GM08714 (cell line): ENCODE data around the gene MYRF.

ENCODE experiments used
- H3K4me3 ChIP-seq: fragments of 200-500 bp; sonication (Bioruptor generic); 2 replicates; pipeline ENCODE4 v1.5.1; 2014; ENCODE audit warnings: mild to moderate bottlenecking, low read length, inconsistent platforms
- ZNF274 ChIP-seq: IDR thresholded peaks from 2 replicates; pipeline ENCODE4 v1.6.1; 2012; ENCODE audit warnings: mild to moderate bottlenecking, low read depth, low read length

Gene MYRF

GRCh38 chr11:61743486-61744095, 8.8 kb upstream of the MYRF start:
- H3K4me3 ChIP-seq: no peak overlapping the region
- TF ChIP-seq ZNF274: no peak

DNA sequence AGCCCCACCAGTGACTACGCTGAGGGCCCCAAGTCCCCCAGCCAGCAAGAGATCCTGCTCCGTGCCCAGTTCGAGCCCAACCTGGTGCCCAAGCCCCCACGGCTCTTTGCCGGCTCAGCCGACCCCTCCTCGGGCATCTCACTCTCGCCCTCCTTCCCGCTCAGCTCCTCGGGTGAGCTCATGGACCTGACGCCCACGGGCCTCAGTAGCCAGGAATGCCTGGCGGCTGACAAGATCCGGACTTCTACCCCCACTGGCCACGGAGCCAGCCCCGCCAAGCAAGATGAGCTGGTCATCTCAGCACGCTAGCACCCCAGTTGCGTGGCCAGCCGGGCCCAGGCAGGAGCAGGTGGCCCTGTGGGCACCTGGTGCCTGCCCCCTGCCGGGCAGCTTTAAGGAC, 8.3 kb upstream of the MYRF start:
- H3K4me3 ChIP-seq: no peak overlapping the region
- no peak for TF ChIP-seq ZNF274

DNA sequence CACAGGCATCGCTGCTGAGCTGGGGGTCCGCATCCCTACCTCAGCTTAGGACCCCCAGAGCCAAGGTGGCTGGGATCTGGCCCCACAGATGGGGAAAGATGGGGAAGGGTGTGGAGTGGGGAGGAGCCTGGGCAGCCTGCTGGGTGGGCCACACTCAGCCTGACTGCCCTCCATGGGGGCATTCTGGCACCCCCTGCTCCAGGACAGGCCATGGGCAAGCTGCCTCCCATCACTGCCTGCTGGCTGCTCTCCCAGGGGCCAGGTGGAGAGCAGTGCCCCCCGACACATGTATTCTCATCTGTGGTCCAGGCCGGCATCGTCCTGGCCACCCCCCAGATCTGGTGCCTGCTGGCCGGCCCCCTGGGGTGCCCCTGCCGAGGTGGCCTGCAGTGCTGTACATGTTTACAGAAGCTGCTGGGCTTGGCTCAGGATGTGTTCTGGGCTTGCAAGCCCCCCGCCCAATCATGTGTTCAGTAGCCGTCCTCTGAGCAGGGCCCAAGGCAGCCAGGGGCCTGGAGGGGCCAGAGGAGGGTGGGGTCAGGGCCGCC, 7.8 kb upstream of the MYRF start:
- TF ChIP-seq ZNF274: no peak
- H3K4me3 ChIP-seq: no peak overlapping the region

DNA sequence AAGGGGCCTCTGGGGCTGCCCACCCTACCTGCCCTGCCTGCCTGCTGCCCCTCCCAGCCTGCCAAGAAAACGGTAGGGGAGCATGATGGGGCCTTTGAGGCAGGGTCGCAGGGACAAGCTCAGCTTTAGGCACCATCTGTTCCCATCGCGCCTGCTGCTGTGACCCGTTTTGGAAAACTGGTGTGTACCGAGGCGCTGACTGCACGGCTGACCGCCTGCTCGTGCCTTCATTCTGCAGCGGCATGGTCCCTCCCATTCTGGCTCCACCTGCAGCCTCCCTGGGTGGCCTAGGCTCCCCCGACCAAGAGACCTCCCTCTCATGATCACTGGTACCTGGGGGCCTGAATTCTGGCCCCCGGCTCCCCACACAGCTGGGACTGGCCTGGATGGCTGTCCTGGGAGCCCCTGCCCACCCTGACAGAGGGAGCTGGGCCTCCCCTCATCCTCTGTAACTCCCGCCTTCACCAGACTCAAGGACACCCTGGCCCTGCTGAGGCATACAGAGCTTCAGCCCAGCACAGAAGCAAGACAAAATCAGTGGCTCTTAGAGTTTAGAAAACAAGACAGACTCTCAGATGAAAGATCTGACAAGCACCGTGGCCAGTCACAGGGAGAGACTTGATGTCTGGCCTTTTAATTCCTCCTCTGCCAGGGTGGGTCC, 6.5 kb upstream of the MYRF start:
- H3K4me3 ChIP-seq: no peak overlapping the region
- no peak for TF ChIP-seq ZNF274

- TF ChIP-seq ZNF274: no peak
- H3K4me3 ChIP-seq: no peak overlapping the region
These were observed 5.8 kb upstream of the MYRF start for GRCh38 chr11:61746442-61747191.

DNA sequence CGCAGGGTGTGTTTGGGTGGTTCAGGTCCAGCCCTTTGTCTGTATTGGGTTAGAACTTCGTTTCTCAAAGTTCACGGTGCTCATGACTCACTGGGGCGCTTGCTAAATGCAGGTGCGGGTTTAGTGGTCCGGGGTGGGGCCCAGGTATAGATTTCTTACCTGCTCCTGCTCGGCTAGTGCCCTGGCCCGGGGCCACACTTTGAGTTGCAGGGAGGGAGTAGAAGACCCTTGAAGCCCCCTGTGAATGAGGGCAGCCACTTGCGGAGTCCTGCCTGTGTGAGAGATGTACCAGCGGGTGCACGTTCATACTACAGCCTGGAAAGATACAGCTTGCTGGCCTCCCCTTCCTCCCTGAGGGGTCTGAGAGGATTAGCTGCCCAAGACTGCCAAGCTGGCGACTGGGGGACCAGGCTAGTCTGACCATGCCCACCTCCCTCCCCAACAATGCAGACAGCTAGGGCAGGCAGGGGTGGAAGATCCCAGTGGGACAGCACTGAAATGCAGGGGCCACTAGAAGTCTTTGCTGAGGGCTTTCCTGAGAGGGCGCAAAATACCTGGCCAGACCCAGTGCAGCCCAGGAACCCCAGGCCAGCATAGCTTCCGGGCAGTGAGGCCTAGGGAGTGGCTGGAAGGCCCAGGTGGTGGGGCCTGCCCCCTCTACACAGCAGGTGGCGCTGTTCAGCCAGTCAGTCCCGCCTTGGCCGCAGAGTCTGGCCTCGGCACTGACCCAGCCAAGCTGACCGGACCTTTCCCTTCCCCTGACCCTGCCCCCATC, 5.1 kb upstream of the MYRF start:
- H3K4me3 ChIP-seq: no peak overlapping the region
- no peak for TF ChIP-seq ZNF274

- TF ChIP-seq ZNF274: no peak
- no peak overlapping the region for H3K4me3 ChIP-seq
These were observed 4.5 kb upstream of the MYRF start for GRCh38 chr11:61747967-61748285.

DNA sequence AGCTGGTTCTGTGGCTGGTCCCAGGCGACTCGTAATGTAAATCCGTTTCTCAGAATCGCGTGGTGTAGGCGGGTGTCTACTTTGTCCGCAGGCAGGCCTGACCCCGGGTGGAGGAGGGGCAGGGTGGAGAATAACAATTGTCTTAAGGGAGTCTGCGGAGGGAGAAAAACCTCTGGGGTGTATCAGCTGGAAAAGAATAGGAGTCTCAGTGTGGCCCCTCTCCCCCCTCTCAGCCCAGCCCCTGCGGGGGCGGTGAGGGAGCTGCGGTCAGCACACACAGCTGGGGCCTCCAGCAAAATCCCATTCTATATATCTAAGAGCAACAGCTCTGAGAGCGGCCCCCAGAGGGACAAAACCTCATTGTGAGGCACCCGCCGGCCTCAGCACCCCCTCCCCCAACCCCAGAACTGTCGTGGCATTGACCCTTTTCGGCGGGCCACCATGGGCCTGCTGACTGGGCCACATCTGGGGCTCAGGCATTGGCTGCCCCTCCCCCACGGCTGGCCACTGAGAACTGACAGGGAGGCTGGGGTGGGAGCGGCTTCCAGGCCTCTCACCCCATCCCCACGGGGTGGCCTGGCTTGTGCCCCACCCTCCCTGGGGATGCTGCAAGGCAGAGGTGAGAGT, 2.7 kb upstream of the MYRF start:
- no peak overlapping the region for H3K4me3 ChIP-seq
- TF ChIP-seq ZNF274: no peak

- no peak overlapping the region for H3K4me3 ChIP-seq
- no peak for TF ChIP-seq ZNF274
These were observed 1.7 kb upstream of the MYRF start for GRCh38 chr11:61750631-61751273.

GRCh38 chr11:61751384-61751783, 1.1 kb upstream of the MYRF start:
- no peak for TF ChIP-seq ZNF274
- no peak overlapping the region for H3K4me3 ChIP-seq

GRCh38 chr11:61752925-61753521, 587 bp downstream of the MYRF start:
- no peak for TF ChIP-seq ZNF274
- no peak overlapping the region for H3K4me3 ChIP-seq

DNA sequence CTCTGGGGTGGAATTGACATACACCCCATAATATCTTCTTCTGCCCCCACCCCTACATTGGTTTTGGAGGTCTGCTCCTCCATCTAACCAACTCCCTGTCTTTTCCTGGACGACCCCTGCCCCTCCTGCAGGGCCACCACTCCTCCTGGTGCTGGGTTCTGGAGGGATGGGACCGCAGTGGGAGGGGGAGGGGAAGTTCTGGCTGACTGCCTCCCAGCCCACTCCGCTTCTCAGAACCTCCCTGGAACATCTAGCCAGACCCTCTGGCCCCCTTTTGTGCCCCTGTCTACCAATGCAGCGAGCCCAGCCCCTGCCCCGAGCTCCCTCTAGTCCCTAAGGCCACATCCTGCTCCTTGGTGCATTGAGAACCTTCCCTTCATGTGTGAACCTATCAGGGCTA, 1.2 kb downstream of the MYRF start:
- no peak overlapping the region for H3K4me3 ChIP-seq
- no peak for TF ChIP-seq ZNF274

- TF ChIP-seq ZNF274: no peak
- H3K4me3 ChIP-seq: no peak overlapping the region
These were observed 2.4 kb downstream of the MYRF start for GRCh38 chr11:61754534-61755482.
